Measurements from ENCODE around the gene ROBO3. TPM values are rescaled to one million over a fixed set of nuclear protein-coding genes. Genes with fewer than 3 reads are reported as not detected.

Gene ROBO3
- 10 to 100 TPM in 11 of 12 donors, not detected in 1; 18.3 to 42.5 (median 27.0) TPM for polyA plus RNA-seq (ENCODE audit: insufficient read length in 12 of 12)
- long read RNA-seq, donor 1, partial matches to known transcripts = 0 of 1 reads
- long read RNA-seq, donor 1, other reads (novel, unspliced or antisense) = 0 of 1 reads
- long read RNA-seq, donor 2 = 0 reads
- long read RNA-seq, donor 3 = 0 reads
- long read RNA-seq, donor 4 = 0 reads
- long read RNA-seq, donor 5 = 0 reads
- long read RNA-seq, donor 6, partial matches to known transcripts = 0 of 2 reads
- long read RNA-seq, donor 6, other reads (novel, unspliced or antisense) = 0 of 2 reads
- long read RNA-seq, donor 7, partial matches to known transcripts = 0 of 1 reads
- long read RNA-seq, donor 7, other reads (novel, unspliced or antisense) = 0 of 1 reads
- long read RNA-seq, donor 8, partial matches to known transcripts = 0 of 2 reads
- long read RNA-seq, donor 8, other reads (novel, unspliced or antisense) = 0 of 2 reads
- long read RNA-seq, donor 9 = 0 reads
- long read RNA-seq, donor 10, partial matches to known transcripts = 0 of 1 reads
- long read RNA-seq, donor 10, other reads (novel, unspliced or antisense) = 0 of 1 reads
- long read RNA-seq, donor 11 = 0 reads

GRCh38 chr11:124865181-124865901, at the start of gene ROBO3:
TSS of gene ROBO3 (plus strand) at chr11:124865432. CDS start at chr11:124865578, 146 bp downstream.
- no peak for DNase-seq

GRCh38 chr11:124817036-124817435, 48.2 kb upstream of the ROBO3 start:
- no peak for DNase-seq

DNA sequence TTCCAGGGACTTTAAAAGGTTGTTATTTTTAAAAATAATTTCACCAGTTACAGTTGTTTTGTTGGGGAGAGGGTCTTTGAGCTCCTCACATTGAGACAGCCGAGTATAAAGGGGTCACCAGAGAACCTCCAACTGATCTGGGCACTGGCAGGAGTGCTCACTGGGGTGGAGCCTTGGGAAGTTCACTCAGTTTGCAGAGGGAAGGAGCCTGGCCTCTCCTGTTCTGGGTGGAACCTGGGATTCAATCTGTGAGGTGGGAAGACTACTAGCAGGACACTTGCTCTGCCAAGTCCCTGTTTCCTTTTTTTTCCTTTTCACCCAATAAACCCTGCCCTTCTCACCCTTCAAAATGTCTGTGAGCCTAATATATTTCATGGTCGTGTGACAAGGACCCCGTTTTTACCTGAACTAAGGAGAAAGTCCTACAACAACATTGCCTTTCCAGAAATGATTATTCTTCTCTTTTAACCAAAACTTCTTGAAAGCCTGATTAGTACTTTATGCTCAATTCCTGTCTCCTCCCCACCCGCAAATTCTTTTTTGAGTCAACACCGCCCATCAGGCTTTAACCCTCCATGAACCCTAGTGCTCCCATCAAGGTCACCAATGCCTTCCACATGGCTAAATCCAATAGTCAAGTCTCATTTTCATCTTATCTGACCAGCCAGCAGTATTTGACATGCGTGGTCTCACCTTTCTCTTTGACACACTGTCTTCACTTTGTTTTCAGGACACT, 43.1 kb upstream of the ROBO3 start:
- DNase-seq = no peak

DNA sequence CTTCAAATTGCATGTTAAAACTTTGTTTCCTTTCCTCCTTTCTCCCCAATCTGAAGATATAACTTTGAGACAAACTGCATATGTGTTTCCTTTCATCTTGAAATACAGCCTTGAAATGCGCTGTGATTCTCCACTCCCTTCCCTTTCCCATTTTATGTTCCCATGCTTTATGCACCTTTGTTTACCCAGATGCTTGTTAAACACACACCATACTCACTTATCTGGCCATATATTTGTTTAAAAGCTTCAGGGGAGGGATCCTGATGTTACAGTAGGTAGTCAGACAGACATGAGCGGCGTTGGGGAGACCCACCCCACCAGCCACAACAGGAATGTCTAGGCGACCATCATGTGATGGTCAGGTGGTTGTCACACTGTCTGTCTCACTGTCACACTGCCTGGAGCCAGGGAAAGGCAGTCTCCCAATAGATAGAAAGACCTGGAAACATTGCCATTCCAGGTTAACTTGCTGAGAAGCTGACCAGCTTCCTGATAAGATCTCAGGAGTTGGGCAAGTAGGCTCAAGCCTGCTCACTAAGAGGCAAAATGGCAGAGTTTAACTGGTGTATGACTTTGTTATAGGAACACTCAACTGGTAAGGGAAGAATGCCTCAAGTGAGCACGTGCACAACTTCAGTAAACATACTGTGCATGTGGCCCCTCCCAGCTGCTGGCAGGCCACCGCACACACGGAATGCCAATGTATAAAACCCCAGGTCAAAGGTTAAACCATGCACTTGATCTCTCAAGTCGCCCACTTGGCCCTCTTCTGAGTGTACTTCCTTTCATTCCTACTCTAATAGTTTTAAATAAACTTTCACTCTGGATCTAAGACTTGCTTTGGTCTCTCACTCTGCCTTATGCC, 41.5 kb upstream of the ROBO3 start:
- no peak for DNase-seq

DNA sequence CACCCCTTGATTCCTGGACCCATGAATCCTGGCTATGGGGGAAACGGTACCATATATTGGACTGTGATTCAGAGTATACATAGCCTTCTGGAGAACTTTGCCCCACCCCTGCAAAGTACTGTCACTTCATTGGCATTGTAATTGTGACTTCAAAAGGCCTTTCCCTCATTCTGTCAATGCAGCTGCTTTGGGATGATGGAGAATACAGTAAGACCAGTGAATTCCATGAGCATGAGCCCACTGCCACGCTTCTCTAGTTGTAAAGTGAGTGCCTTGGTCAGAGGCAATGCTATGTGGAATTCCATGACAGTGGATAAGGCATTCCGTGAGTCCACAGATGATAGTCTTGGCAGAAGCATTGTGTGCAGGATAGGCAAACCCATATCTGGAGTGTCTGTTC, 39.4 kb upstream of the ROBO3 start:
- DNase-seq = no peak

DNA sequence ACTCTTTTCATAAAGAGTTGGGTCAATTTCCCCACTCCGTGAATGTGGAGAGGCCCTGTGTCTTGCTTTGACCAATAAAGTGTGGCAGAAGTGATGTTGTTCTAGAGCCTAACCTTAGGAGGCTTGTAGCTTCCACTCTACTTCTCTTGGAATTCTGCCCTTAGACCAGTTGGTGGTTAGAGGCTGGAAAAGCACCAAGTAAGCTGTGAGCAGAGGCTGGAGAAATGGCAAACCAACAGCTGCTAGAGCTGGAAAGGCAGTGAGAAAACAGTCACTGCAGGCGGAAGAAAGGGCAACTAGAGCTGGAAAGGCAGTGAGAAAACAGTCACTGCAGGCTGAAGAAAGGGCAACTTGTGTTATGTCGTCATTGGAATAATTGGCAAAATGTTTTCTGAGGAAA, 35.2 kb upstream of the ROBO3 start:
- DNase-seq = no peak

- no peak for DNase-seq
Observed at GRCh38 chr11:124830749-124831148, 34.5 kb upstream of the ROBO3 start.

DNA sequence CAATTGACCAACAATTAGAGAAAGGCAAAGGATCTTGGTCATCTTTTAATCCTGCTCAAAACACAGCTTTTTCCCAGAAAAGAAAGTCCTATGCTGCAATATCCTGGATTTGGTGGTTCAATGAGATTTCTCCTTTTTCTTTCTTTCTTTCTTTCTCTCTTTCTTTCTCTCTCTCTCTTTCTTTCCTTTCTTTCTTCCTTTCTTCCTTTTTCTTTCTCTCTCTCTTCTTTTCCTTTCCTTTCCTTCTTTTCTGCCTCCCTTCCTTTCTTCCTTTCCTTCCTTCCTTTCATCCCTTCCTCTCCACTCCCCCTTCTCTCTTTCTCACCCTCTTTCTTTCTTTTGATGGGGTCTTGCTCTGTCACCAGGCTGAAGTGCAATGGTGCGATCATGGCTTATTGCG, 33.3 kb upstream of the ROBO3 start:
- no peak for DNase-seq

GRCh38 chr11:124832571-124832970, 32.7 kb upstream of the ROBO3 start:
- no peak for DNase-seq

DNA sequence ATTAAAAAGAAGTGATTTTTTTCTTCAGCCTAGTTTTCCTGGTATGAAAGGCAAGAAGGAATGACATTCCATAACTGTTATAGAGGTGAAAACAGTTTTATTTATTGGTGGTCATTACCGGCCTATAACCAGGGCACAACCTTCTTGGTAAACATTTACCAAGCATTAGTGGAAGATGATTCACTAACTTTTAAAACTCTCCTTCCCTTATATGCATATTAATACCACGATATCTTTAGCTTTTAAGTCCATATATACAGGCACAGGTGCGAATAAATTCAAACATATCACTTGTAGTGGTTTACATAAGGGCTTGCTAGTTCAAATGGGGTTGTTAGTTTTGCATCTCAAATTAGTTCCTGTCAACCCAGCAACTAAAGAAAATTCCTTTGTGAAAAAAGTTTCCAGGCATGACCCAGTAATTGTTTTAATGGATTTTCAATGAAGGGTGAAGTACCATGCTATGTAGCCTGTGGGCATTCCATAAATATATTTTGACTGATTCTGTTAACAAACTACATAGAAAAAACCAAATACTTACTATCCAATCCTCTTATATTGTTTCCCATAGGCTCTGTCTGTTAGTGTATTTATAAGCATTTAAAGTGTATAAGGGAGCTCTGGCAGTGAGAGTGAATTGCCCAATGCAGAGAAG, 30.6 kb upstream of the ROBO3 start:
- no peak for DNase-seq

DNA sequence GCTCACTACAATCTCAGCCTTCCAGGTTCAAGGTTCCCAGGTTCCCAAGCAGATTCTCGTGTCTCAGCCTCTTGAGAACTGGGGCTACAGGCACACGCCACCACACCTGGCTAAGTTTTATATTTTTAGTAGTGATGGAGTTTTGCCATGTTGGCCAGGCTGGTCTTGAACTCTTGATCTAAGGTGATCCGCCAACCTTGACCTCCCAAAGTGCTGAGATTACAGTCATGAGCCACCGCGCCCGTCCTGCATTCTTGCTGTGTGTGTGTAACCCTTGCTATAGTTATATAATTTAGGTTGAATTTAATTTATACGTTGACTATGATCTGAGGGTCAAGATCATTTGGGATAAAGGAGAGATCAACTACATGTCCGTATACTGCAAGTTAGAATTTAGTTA, 29.3 kb upstream of the ROBO3 start:
- DNase-seq = no peak

GRCh38 chr11:124837491-124837856, 27.8 kb upstream of the ROBO3 start:
- DNase-seq = peak; percentile 55

DNA sequence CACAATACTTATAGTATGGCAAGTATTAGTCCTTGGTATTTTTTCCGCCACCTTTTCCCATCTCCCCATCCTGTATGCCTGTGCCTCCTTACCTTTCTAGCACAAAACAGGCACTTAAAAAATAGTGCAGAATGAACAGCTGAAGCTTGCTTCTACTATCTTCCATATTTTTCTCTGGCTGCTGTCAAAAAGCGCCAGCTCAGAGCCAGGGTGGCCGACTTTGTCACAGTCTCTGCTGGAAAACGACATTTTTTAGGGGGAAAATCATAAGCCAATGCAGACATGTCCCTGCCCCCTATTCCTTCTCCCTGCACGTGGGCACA, 26.5 kb upstream of the ROBO3 start:
- DNase-seq = no peak

DNA sequence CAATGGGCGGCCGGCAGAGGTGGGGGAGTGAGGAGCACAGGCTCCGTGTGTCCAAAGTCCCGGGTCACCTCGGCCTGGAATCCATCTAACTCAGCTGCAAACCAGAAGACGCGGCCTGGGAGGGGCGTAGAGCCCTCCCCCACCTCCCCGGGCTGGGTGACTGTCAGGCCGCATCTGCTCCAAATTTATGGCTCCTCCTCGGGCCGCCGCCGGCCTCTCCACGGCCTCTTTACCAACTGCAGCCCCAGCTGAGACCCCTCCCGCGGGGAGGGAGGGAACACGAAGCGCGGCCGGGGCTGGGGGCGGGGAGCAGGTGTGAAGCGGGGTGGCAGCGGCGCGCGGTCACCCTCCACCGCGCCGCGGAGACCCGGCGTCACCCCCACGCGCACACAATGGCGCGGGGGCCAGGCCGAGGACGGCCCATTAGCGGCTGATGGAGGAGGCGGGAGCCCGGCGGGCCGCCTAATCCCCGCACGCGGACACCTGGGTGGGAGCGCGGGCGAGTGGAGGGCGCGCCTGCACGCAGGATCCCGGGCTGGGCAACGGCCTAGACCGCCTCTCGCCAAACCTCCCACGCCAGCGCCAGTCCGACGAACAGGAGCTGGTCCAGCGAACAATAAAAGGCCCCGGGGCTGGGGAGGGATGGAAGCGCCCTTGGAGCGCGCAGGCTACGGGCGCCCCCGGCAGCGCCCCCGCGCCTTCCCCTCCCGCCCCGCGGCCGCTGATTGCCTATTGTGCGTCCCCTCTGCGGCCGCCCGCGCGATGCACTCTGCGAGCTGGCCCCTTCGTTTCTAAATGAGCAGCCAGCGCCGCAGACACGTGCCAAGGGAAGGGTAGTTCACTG, 25.9 kb upstream of the ROBO3 start:
- DNase-seq = no peak

- DNase-seq = no peak
Observed at GRCh38 chr11:124839972-124840621, 25.1 kb upstream of the ROBO3 start.

DNA sequence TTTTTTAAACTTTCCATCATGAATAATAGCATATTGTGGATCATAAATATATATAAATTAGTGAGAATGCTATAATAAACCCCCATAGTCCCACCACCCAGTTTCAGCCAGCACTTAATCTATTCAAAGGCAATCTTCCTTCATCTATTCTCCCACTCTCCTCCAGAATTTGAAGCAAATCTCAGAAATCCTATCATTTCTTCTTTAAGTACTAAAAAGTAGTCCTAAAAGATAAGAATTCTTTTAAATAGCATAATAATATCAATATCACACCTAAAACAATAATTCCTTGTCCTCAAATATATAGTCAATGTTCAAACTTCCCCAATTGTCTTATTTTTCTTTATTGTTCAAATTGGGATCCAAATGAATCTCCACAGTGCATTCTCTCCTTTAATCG, 24.6 kb upstream of the ROBO3 start:
- no peak for DNase-seq

DNA sequence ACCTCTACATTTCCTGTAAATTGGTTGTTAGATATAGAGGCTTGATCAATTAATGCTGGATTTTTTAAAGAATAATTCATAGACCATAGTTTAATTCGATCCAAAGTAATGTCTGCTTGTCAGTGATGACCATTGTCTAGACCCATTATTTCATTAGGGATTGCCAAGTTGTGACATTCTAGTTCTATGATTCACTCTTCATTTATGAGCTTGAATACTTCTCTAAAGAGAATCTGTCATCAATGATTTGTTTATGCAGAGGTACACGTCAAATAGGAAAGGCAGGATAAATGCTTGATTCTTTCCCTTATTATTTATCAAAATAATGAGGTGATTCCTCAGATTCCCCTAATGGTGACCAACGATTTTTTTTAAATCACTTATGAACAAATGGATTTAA, 24.0 kb upstream of the ROBO3 start:
- no peak for DNase-seq

GRCh38 chr11:124841840-124842239, 23.4 kb upstream of the ROBO3 start:
- DNase-seq = no peak

GRCh38 chr11:124842305-124842704, 22.9 kb upstream of the ROBO3 start:
- DNase-seq = no peak

DNA sequence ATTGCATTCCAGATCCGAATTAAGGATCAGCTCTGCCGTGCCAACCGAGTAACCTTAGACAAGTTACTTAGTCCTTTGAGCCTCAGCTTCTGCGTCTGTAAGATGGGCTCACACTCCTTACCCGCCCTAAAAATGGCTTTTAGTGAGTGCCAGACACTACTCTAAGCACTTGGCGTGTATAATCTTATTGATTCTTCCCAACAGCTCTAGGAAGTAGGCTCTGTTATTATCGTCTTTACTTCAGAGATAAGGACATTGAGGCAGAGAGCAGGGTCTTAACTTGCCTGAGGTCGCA, 21.7 kb upstream of the ROBO3 start:
- DNase-seq = no peak
